ENCODE data around the gene TMEM222.

The TMEM222 gene

DNA sequence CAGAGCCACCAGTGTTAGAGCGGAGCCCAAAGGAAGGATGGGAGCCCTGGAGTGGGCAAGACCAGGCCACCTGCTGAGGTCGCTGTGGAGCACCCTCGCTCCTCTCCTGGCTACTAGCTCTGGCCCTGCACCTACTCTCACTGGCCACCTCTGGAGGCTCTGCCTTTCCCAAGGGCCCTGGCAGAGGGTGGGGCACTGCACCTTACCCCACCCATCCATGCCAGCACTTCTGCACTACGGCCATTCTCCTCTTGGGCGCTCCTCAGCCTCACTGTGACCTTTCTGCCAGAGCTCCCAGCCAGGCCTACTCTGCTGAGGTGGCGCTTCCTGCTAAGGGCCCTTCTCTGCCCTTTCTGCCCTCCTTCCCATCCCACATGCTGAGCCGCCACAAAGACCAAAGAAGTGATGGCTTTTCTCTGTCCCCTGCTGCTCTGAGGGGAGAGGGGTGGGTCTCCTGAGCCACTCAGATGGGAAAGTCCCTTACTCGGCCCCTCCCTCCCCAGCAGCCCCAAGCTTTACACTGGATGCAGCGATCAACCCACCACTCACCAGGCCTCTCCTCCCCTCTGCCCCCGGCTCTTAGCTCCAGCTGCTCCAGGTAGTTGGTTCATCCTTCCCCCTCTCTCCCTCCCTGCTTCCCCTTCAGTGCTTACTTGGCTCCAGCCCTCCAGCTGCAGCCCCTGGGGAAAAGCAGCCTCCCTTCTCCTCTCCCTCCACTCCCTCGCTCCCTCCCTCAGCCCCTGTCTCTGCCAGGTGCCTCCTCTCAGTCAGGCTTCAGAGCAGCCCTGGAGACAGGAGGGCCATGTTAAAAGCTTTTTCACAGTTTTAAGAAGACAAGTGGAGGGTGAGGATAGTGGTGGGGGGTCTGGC is 14.8 kb upstream of the TMEM222 start:
- peak; percentile 57 for DNase-seq

- peak; percentile 52 for DNase-seq
Observed at GRCh38 chr1:27307874-27308598, 13.9 kb upstream of the TMEM222 start.

DNA sequence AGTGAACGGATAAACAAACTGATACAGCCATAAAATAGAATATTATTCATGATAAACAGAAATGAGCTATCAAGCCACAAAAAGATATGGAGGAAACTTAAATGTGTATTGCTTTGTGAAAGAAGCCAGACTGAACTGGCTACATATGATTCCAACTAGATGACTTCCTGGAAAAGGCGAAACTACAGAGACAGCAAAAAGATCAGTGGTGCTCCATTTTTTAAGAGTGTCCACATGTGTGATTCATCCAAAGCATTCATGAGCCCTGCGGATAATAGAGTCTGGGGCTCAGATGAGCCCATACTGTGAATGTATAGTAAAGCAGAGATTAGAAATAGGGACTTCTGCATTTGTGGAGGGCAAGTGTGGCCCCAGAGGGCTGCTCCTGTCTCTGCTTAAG is 7.8 kb upstream of the TMEM222 start:
- no peak for DNase-seq

- no peak for DNase-seq
Observed at GRCh38 chr1:27314737-27315136, 7.2 kb upstream of the TMEM222 start.

GRCh38 chr1:27316860-27317259 is 5.1 kb upstream of the TMEM222 start:
- no peak for DNase-seq

GRCh38 chr1:27318136-27318535 is 3.8 kb upstream of the TMEM222 start:
- no peak for DNase-seq

GRCh38 chr1:27318596-27318995 is 3.4 kb upstream of the TMEM222 start:
- DNase-seq = no peak

DNA sequence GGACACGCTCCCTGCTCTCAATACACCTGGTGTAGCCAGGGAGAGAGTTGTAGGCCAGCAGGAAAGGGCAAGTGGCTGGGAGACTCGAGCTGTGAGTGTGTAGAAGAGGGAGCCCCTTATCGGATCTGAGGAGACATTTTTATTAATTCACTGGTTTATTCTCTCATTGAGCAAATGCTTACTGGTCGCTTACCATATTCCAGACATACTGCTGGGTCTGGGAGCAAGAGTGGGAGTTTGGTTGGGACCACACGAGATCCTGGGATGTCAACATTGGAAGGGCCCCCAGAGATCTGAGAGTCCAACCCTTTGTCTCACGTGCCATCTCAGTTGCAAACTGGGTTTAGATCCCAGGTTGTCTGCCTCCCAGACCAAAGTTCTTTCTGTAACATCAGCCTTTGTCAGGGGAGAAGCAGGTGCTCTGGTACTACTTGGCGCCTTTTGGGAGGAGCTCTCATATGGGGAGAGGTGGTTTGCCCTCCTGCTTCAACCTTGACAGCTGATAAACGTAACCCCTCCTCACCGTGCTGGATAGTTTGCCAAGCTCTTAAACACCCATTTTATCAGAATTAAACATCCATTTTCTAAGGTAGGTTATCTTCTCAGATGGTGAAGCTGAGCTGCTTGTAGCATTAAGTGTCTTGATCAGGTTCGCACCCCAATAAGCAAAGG is 742 bp downstream of the TMEM222 start:
- no peak for DNase-seq

- no peak for DNase-seq
Observed at GRCh38 chr1:27325286-27325685, 3.3 kb downstream of the TMEM222 start.

DNA sequence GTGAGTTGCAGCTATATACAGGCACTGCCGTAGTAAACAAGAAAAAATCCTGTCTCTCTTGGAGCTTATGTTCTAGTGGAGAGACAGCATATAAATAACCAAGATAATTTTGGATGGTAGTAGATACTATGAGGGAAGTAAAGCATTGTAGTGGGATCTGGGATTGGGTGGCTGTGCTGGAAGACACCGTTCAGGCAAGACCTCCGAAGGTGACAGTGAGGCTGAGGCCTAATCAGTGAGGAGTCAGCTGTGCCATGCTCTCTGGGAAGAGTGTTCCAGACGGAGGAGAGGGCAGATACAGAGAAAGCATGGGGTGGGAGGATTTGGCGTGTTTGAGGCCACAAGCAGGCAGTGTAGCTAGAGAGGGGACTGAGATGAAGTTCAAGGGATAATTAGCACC is 6.0 kb downstream of the TMEM222 start:
- no peak for DNase-seq

- no peak for DNase-seq
Observed at GRCh38 chr1:27330786-27331185, 8.8 kb downstream of the TMEM222 start.

GRCh38 chr1:27331426-27331825 is 9.5 kb downstream of the TMEM222 start:
- DNase-seq = no peak

DNA sequence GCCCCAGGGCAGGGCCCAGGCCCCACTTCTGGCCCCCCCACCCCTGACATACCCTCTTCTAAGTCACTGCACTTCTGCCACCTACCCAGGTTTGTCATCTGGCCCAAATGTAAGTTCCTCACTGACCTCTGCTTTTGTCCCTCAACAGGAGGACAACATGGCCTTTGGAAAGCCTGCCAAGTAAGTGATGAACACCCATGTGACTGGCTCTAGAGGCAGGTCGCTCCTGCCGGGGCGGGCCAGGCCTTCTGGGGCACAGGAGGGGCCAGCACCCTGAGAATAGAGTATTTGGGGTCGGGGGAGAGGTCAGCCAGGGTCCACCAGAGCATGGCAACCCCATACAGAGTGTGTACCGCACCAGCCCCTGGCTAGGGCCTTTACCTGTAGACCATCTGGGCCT is 10.0 kb downstream of the TMEM222 start:
- DNase-seq = no peak

GRCh38 chr1:27332536-27333281 is 10.7 kb downstream of the TMEM222 start:
- no peak for DNase-seq

- no peak for DNase-seq
Observed at GRCh38 chr1:27333717-27334279, 11.8 kb downstream of the TMEM222 start.

GRCh38 chr1:27335506-27336422 is 13.8 kb downstream of the TMEM222 start:
- DNase-seq = no peak

- no peak for DNase-seq
Observed at GRCh38 chr1:27336756-27337155, 14.8 kb downstream of the TMEM222 start.

DNA sequence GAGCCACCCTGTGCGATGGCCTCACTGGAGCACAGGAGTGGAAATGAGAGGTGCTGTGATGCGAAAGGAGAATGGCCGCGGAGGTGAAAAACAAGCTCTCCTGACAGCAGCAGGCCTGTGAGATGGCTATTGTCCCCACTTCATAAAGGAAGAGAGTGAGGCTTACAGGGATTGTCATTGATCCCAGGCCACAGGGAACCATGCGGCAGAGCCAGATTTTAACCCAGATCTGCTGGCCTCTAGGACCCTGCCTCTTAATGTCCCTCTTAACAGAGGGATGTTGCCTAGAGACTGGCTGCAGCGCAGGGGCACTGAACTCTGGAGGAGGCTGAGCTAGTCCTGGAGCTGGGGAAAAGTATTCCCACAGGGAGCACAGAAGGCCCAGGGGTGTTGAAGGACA is 16.8 kb downstream of the TMEM222 start:
- DNase-seq = no peak

DNA sequence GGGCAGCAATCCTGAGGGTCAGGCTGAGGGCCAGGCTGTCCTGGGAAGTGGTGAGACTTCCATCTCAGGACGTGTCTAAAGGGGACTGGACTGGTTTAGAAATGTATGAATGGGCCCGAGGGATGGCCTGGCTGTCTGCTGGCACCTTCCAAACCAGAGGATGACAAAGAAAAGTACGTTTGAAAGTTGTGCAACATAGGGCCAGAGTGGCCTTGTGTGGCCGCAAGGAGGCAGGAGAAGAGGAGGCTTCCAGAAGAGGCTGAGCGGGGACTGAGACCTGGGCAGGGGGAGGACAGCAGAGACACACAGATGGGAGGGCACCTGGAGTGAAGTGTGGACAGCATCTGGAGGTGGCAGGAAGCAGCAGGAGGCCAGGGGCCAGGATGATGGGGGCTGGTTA is 17.2 kb downstream of the TMEM222 start:
- DNase-seq = no peak

DNA sequence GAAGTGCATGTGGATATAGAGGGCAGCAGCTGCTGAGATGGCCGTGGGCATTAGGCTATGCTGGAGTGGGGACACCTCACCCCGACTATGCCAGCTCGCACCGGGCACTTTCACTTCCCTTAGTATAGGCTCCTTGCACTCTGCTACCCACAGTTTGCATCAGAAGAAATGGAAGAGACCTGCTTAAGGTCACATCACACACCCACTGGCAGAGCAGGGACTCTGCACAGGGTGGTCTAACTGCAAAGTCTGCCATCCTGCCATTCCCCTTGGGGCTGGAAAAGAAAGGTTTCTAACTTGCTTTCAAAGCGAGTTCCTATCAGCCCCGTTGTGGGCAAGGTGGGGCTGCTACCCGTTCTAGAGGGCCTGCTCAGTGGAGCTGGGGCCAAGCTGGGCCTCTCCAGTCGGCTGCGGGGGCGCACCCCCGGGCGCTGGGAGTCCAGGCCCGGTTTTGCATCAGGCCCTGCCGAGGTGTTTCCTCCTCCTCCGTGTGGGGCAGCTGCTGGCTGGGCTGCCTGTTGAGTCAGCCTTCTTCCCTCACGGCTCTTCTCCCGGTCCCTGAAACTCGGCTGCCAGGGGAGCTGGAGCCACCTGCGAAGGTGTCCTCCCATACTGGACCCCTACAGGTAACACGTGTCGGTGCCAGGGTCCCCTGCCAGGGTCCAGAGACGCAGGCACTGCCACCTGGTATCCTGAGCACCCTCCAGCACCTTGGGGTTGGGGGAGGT is 19.7 kb downstream of the TMEM222 start, which contains the start of gene SYTL1:
TSS of gene SYTL1 (plus strand) at position 498 of the 728 bp plus-strand sequence. CDS start 3,313 bp downstream, outside the sequence.
- DNase-seq = peak; percentile 58

DNA sequence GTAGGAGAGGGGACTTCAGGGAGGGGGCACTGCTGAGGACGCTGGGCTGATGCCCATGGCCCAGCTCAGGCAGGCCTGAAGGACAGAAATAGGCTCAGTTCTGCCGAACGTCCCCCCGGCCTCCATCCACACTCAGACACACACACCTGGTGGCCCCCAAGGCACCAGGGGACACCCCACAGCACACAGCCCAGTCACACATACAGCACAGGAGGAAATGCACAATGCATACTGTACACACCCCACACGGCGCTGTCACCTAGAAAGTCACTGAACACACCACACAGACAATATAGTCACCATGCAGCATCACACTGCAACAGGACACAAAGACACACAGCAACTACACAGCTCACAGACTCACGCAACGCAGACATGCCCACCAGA is 20.4 kb downstream of the TMEM222 start:
- no peak for DNase-seq
